GM18505 (cell line): ENCODE results near the gene DIAPH1.

Experiments
- ATAC-seq: cut with Tn5 transposase; IDR thresholded peaks from one replicate; pipeline ENCODE4 v1.9.1; 2021; ENCODE audit not compliant: unreplicated experiment
- POLR2A ChIP-seq: IDR thresholded peaks from 4 replicates; pipeline ENCODE4 v1.6.1; 2011; ENCODE audit warnings: borderline replicate concordance; ENCODE audit not compliant: insufficient read depth, insufficient read length; ENCODE audit errors: extremely low read depth

Gene DIAPH1

DNA sequence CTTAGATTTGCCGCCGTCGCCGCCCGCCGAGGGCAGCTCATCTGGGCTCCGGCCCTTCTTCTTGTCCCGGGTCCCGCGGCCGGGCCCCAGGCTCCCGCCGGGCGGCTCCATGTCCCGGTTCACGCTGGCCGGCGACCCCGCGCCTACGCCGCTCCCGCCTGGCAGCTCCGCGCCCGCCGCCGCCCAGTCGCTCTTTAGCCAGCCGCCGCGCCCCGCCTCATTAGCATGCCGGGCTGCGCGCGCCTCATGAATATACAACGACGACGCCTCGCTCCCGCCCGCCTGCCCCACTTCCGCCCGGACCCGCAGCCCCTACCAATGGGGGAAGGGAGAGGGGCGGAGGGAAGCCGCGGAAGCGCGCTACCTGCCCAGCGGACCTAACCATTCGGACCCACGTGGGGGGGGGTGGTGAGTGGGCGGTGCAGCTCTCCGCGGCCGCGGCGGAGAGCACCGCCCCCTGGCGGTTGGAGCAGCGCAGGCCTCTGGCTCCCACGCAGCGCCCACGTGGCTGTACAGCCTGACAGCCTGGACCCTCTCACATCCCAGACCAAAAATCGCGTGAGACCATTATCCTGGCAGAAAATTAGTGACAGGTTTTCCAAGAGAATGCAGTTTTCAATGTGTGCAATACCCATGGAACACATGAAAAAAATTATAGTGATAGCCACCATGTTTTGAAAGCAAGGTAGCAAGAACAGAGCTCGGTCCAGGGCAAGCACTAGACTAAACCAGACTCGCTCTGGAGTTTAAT lies at the start of gene DIAPH1:
Gene DIAPH1, minus strand, starts transcription at position 197 of the 751 bp plus-strand sequence. Its CDS starts 86 bp downstream, at position 111.
- TF ChIP-seq POLR2A: peak; percentile 77
- peak; percentile 89 for ATAC-seq

DNA sequence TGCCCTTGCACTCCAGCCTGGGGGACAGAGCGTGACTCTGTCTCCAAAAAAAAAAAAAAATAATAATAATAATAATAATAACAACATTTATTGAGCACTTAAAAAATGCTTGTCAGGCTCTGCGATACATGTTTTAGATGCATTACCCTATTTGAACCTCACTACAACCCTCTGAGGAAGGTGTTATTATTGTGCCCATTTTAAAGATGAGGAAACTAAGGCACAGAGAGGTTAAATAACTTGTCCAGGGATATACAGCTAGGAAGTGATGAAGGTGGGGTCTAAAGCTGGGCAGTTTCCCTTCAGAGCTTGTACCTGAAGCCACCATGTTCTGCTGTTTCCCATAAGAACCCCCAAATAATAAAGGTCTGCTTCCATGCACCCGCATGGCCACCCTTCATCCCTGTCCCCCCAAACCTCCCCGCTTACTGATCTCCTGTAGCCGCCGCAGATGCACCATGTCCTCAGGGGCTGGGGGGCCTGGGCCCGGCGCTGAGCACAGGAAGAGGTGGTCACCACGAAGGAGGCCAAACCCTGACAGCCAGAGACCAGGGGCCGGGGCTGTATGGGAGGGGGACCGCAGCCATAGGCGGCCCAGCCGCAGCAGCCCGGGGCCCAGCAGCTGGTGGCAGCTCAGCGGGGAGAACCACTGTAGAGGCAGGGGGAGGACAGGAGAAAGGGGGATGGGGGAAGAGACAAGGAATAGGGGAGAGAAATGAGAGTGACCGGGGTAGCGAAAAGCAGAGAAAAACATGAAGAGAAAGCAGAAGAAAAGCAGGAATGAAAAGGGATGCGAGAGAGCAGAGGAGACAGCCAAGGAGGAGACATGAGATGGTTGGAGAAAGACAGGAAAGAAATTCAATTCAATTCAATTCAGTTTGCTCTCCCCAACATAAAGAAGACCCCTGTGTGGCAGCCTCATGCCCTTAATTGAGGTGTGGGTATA lies 47.5 kb upstream of the DIAPH1 start:
- ATAC-seq: no peak
- TF ChIP-seq POLR2A: no peak

DNA sequence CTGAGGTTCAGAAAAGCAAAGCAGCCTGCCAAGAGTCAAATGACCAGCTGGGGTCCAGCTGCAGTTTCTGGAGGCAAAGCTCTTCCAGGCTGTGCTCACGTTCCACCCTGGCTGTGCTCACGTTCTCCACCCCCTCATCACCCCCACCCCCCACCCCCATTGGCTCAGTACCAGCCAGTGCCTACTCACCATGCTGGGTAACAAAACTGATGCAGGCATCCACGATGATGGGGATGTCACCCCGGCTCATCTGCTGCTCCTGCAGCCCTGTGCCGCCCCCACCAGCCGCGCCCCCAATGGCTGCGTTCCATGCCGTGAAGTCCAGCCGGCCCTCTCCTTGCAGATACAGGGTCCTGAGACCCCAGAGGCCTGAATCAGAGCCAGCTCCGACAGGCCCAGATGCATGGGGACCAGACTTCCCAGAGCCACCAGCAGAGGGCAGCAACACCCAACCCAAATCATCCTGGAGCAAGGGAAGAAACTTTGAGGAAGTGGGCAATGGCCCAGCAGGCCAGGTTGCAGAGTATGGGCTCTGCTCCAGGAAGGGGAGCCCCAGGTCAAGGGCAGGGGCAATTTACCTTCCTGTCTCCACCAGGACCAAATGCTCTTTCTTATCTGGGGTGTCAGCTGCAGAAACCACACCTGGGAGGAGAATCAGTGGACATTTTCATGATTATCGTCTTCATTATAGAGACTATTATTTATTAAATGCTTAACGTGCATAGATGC lies 46.1 kb upstream of the DIAPH1 start:
- no peak for TF ChIP-seq POLR2A
- ATAC-seq: peak; percentile 88

DNA sequence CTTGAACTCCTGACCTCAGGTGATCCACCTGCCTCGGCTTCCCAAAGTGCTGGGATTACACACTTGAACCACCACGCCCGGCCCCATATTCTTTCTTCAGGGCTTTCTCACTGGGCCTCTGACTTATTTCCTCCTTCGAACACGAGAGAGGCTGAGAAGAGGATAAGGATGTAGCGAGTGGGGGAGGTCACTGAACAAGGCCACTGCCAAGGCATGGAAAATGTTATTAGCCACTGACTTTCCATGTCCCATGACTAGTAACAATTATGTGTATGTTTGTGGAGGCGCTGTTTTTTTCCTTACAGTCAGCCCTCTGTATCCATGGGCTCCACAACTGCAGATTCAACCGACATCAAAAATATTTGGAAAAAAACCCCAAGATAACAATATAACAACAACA lies 44.7 kb upstream of the DIAPH1 start:
- no peak for TF ChIP-seq POLR2A

DNA sequence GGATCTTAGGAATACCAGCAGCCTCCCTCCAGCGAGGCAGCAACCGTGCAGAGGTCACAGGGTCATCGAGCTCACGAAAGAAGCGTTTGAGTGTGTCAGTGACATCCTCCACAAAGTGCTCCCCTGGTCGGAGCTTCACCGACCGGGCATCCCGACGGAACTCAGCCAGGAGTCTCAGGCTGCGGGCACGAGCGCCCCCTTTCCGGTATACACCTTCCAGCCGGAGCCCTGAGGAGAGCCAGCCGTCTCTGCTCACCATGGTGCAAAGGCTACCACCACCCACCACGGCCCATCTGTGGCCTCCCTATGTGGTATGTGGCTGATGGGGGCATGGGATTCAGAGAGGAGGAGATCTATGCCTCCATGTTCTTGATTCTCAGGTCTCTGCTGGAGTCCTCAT lies 43.2 kb upstream of the DIAPH1 start:
- TF ChIP-seq POLR2A: no peak

More for the DNA sequence above, 44.7 kb upstream of the DIAPH1 start:
- no peak for ATAC-seq

DNA sequence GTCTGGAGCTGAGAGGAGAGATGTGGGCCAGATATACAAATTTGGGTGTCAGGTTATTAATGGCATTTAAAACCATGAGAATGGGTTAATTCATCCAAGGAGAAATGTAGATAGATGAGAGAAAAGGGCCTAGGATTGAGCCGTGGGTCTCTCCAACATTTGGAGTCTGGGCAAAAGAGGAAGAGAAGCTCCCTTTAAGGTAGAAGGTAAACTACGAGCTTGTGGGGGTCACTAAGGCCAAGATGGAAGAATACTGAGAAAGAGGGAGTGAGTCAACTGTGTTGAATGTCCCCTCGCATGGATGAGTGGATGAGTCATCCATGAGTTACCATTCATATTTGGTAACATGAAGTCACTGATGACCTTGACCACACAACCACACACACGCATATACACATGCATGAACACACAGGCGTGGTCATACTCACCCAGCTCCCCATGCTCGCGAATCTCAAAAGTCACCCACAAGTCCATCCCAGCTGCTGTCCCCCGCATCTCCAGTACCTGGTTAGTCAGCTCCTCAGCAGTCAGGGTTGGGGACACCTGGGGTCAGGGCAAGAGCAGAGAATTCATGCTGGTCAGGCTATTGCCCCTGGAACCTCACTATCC lies 39.2 kb upstream of the DIAPH1 start:
- no peak for TF ChIP-seq POLR2A
- ATAC-seq: no peak

More for the DNA sequence above, 43.2 kb upstream of the DIAPH1 start:
- no peak for ATAC-seq

DNA sequence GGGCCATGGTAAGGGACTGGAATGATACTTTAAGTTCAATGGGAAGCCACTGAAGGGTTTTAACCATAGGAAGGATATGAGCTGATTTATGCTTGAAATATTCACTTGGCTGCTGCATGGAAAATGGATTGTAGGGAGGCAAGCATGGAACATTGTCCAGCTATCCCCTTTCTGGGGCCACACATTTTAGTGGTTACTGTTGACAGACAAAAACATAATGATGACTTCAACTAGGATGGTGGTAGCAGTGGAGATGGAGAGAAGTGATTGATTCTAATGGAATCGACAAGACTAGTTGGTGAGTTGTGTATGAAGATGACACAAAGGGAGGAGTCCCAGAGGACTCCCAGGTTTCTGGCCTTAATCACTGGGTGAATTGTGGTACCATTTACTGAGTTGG lies 38.6 kb upstream of the DIAPH1 start:
- no peak for TF ChIP-seq POLR2A
- ATAC-seq: no peak

DNA sequence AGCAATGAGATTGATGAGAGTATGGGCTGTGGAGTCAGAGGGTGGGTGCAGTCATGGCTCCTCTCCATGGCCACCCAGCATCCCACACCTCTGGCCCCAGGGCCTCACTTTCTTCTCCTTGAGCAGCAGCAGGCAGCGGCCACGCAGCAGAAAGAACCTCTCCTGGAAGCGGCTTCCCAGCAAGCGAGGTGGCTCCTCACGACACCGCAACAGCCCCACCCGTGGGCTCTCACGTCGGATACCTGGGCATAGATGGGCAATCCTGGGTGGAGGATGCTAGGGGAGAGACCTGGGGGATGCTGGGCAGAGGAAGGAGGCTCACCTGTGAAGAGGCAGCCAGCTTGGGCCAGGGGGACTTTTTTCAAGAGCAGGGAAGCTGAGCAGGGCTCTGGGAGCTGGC lies 37.6 kb upstream of the DIAPH1 start:
- ATAC-seq: no peak
- TF ChIP-seq POLR2A: no peak

DNA sequence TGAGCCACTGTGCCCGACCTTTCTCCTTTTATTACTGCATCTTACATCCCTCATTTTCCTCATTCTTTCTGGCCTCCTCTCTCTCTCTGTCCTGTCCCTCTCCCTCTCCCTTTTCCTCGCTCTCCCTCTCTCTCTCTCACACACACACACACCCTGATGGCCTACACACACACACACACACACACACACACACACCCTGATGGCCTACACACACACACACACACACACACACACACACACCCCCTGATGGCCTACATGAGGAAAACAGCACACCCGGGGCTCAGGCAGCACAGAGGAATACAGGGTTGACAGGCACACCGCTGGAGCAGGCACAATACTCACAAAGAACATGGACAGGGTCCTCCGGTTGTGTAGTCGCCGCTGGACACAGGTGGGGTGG lies 36.2 kb upstream of the DIAPH1 start:
- no peak for ATAC-seq

DNA sequence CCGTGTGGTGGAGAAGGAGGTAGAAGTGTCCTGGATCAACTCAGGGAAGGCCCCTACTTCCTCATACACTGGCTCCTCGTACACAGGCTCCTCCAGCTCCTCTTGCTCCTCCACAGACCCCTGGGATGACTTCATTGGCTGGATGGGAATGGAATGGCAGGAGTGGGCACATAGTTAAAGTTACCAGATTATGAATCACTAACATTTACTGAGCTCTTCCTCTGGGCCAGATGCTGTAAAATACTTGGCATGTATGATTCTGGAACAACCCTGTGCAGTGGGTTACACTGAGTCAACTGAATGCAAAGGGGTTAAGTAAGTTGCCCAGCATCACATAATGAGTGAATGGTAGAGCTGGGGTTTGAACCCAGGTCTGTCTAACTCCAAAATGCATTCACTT lies 35.5 kb upstream of the DIAPH1 start:
- no peak for TF ChIP-seq POLR2A
- ATAC-seq: no peak

More for the DNA sequence above, 36.2 kb upstream of the DIAPH1 start:
- no peak for TF ChIP-seq POLR2A

DNA sequence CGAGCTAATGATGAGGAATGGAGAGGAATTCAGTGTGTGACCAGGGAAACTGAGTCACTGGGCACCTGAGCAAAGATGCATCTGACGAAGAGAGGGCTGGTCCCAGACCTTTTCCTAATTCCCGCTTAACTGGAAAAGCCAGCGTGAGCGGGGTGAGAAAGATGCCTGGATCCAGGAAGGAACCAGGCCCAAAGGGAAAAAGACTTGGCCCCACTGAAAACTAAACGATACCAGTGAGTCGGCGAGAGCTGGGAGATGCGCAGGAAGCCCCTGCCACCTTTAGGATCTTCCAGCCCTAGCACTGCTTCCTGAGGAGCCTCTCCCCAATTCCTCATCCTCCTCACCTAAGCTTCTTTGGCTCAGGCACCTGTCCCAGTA lies 32.9 kb upstream of the DIAPH1 start:
- TF ChIP-seq POLR2A: no peak
- no peak for ATAC-seq

DNA sequence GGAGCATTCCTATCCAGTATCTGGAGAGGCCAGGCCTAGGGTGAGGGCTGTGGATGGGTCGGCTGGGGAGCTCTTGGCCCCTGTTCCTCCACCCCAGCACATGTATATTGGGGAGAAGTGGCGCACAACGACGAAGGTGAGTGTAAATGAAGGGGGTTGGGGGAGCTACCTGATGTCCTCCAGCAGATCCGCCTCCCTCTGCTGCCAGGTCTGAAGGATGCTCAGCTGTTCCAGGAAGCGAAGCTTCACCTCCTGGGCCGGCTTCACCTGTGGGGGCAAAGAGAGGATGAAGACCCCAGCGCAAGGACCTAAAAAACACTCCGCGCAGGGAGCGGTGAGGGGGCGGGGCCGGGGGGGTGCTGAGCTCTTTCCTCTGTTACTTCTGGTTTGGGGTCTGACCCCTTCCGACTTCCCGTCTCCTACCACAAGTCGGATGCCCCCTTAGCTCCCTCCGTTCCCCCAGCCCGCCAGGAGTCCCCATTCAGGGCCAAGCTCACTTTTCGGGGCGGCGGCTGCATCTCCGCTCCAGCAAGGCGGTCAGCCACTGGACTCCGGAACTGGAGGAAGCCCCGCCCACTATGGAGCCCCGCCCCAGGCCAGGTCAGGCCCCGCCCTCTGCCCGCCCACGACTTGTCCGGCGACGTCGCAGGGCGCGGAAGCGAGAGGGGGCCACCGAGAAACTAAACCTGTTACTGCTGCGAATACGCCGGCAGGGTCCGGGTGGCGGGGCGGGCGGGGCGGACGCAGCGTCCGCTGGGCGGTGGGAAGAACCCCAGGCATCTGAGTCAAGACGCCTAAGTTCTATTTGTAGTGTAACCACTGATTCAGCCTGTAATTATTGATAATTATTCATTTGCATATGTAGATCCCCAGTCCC lies 32.3 kb upstream of the DIAPH1 start, which contains the start of gene FCHSD1:
Gene FCHSD1, minus strand, starts transcription at position 568 of the 877 bp plus-strand sequence. Its CDS starts 50 bp downstream, at position 518.
- peak; percentile 97 for ATAC-seq
- TF ChIP-seq POLR2A: peak; percentile 59
